HG02981 (cell line): ENCODE measurements around the gene IL17RC.
"Not testable (repeated sequence)": the region's sequence is repeated elsewhere in the genome, so short reads cannot be mapped to it uniquely, and the experiment has no call there.

ENCODE experiments used
- ATAC-seq: cut with Tn5 transposase; IDR thresholded peaks from one replicate; pipeline ENCODE4 v1.9.1; 2021; ENCODE audit warnings: mild to moderate bottlenecking, moderate library complexity; ENCODE audit not compliant: unreplicated experiment

The IL17RC gene

DNA sequence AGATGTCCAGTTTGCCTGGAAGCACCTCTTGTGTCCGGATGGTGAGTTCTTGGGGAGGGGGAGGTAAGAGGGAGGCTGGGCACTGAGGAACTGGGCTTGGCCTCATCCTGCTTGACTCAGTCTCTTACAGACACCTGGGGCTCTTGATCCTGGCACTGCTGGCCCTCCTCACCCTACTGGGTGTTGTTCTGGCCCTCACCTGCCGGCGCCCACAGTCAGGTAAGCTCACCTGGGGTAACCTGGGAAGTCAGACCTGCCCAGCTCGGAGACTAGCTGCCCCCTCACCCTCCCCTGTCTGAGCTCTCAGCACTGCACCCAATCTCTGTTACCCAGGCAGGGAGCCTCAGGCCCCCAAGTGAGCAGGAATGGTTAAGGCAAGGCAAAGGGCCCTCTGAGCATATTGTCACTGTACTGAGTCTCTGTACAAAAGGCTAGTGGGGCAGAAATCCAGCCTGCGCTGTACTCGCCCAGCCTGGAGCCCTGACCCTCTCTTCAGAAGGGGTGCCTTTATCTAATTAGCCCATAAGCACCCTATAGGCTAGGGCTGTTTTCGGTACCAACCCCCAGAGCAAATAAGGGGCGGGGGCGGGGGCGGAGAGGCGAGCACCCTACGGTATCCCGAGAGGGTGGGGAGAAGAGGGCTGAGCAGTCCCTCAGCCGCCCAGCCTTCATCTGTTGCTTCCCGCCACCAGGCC lies 2.2 kb upstream of the IL17RC start:
- no peak for ATAC-seq

GRCh38 chr3:9915254-9916141 lies 1.4 kb upstream of the IL17RC start:
- no peak for ATAC-seq

GRCh38 chr3:9916346-9916733 lies 558 bp upstream of the IL17RC start:
- ATAC-seq, result no peak

- ATAC-seq, result no peak
Measured at GRCh38 chr3:9917820-9918219, 922 bp downstream of the IL17RC start.

GRCh38 chr3:9918261-9919038 lies 1.6 kb downstream of the IL17RC start:
- ATAC-seq, result no peak

DNA sequence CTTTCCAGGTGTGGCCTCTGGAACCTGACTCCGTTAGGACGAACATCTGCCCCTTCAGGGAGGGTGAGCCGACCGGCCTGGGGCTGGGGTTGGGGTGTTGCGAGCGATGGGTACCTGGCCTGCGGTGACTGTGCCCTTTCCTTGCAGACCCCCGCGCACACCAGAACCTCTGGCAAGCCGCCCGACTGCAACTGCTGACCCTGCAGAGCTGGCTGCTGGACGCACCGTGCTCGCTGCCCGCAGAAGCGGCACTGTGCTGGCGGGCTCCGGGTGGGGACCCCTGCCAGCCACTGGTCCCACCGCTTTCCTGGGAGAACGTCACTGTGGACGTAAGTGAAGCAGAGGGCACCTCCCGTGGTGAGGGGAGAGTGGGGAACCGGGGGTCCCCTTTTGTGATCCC lies 11.3 kb downstream of the IL17RC start:
- no peak for ATAC-seq

GRCh38 chr3:9930804-9931418 lies 14.0 kb downstream of the IL17RC start:
- ATAC-seq, result no peak

- ATAC-seq, result no peak
Measured at GRCh38 chr3:9932535-9932842, 15.6 kb downstream of the IL17RC start.

DNA sequence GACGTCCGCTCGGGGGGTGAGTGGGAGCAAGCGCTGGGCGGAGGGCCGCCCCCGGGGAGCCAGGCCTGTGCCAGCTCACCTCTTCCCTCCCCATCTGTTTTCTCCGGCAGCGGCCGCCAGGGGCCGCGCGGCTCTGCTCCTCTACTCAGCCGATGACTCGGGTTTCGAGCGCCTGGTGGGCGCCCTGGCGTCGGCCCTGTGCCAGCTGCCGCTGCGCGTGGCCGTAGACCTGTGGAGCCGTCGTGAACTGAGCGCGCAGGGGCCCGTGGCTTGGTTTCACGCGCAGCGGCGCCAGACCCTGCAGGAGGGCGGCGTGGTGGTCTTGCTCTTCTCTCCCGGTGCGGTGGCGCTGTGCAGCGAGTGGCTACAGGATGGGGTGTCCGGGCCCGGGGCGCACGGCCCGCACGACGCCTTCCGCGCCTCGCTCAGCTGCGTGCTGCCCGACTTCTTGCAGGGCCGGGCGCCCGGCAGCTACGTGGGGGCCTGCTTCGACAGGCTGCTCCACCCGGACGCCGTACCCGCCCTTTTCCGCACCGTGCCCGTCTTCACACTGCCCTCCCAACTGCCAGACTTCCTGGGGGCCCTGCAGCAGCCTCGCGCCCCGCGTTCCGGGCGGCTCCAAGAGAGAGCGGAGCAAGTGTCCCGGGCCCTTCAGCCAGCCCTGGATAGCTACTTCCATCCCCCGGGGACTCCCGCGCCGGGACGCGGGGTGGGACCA lies 16.1 kb downstream of the IL17RC start:
- peak; percentile 67 for ATAC-seq

DNA sequence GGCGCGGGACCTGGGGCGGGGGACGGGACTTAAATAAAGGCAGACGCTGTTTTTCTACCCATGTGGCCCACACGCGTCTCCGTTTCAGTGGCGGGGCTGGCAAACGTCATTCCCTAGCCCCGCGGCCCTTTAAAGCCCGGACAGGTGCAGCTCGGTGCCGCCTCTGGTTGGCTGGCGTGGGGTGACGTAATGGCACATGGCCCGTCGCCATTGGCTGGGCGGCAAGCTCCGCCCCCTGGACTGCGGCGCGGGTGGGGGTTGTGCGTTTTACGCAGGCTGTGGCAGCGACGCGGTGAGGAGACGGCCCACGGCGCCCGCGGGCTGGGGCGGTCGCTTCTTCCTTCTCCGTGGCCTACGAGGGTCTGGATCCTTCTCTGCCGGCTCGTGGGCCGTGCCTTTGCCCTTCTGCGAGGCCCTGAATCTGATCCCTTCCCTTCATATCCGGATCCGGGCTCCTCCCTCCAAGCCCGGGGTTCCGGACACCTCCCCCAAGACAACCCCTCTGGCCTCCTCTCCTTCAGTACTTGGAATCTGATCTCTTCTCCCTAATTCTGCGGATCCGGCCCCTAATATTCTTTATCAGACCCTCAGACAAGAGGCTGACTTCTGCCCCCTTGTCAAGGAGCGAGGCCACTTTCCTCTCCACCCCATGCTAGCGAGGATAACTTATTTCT lies 16.8 kb downstream of the IL17RC start, which contains the start of gene CRELD1:
CRELD1 (plus strand) TSS at position 274 of the 674 bp plus-strand sequence. CDS start 605 bp downstream, outside the sequence.
- peak; percentile 80 for ATAC-seq

- ATAC-seq, result no peak
Measured at GRCh38 chr3:9934235-9934621, 17.3 kb downstream of the IL17RC start.

- ATAC-seq, result no peak
Measured at GRCh38 chr3:9934993-9935392, 18.1 kb downstream of the IL17RC start.

- no peak for ATAC-seq
Measured at GRCh38 chr3:9935966-9936510, 19.1 kb downstream of the IL17RC start.

DNA sequence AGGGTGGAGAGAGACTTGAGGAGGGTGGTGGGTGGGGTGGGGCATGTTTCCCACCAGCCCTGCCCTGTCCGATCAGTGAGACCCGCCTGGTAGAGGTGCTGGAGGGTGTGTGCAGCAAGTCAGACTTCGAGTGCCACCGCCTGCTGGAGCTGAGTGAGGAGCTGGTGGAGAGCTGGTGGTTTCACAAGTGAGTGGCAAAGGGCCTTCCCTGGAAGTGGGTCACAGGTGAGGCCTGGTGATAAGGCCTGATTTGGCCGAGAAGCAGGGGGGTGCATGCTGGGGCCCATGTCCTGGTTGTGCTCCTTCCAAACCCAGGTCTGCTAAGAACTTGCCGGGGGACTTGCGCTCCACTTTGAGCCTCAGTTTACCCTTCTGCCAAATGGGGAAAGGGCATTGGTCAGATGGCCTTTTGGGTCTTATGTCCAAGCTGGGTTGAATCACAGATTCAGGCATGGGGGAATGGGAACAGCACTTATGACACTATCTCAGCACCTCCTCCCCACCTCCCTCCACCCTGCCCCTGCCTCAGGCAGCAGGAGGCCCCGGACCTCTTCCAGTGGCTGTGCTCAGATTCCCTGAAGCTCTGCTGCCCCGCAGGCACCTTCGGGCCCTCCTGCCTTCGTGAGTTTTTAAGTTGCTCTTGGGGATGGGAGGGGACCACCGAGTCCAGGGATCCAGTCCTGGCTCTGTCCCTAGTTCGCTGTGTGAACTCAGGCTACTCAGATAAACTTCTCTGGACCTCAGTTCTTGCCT lies 20.8 kb downstream of the IL17RC start:
- no peak for ATAC-seq

- ATAC-seq, result no peak
Measured at GRCh38 chr3:9938966-9939365, 22.1 kb downstream of the IL17RC start.

- ATAC-seq, result not testable (repeated sequence)
Measured at GRCh38 chr3:9939906-9940305, 23.0 kb downstream of the IL17RC start.

DNA sequence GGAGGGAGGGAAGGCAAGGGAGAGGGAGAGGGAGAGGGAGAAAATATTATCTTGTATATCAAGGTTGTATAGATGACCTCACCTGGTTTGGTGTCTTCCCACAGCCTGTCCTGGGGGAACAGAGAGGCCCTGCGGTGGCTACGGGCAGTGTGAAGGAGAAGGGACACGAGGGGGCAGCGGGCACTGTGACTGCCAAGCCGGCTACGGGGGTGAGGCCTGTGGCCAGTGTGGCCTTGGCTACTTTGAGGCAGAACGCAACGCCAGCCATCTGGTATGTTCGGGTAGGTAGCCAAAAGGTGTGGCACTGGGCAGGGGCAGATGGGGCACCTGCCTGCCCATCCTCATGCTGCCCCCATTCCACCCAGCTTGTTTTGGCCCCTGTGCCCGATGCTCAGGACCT lies 23.8 kb downstream of the IL17RC start:
- ATAC-seq, result no peak

- ATAC-seq, result no peak
Measured at GRCh38 chr3:9942164-9942563, 25.3 kb downstream of the IL17RC start.
